ENCODE measurements around the gene SPOCK2. TPM values are rescaled to one million over a fixed set of nuclear protein-coding genes. Genes with fewer than 3 reads are reported as not detected.

Gene SPOCK2
- polyA plus RNA-seq, 1 of the 3 experiments (the other 2 are of a cell fraction), result 0.18 TPM

- Histone ChIP-seq H3K9me2 (no peaks in the 10 kb centered on the region), H3F3A (replicated peaks; ENCODE audit: insufficient read depth) (no peaks in the 10 kb centered on the region), H4K20me1 (ENCODE audit: insufficient read depth) (no peaks in the 10 kb centered on the region), H3K27ac (ENCODE audit: low read depth in 2 of 2, low read length in 1 of 2) (no peak overlapping the region), H3K27me3 (ENCODE audit: insufficient read depth) (no peaks in the 10 kb centered on the region), H3K36me3 (replicated peaks in 1 of 2; ENCODE audit: control insufficient read depth in 1 of 2, insufficient read depth in 2 of 2, low read length in 1 of 2) (no peaks in the 10 kb centered on the region), H3K9ac (no peak overlapping the region), H3K9me3 (no peaks in the 10 kb centered on the region), H3K79me2 (ENCODE audit: insufficient read depth) (no peaks in the 10 kb centered on the region), H2AFZ (ENCODE audit: low read depth) (no peak overlapping the region), H3K4me3 (ENCODE audit: low read depth in 2 of 2, low read length in 1 of 2) (no peak overlapping the region), H3K4me2 (no peak overlapping the region), H3K4me1 (ENCODE audit: control insufficient read depth in 1 of 2, insufficient read depth in 2 of 2, low read depth in 1 of 2, low read length in 1 of 2) (peaks cover 0 to 11% of the 10 kb centered on the region in 2 experiments; a peak in 1 of 4 replicates)
- DNase-seq, result no peak
- ChIA-PET CTCF (interaction anchor here (0.7 kb wide), 1 partner anchor 33 kb away, joined by 3 read pairs; no protein-coding TSS in a partner anchor), POLR2A (no interaction called here)
- WGBS (ENCODE audit: low lambda C conversion rate), result 93% methylated on average over 6 of the region's 9 CpGs
- TF ChIP-seq SMC3 (IDR thresholded peaks at IDR 0.05; ENCODE audit: low read depth, low read length), result no peak
- TF ChIP-seq REST (IDR thresholded peaks at IDR 0.05; ENCODE audit: low read depth, low read length), result no peak
- no peak for TF ChIP-seq EZH2phosphoT487 (IDR thresholded peaks at IDR 0.05; ENCODE audit: borderline replicate concordance, low read depth)
- no peak for TF ChIP-seq SIN3A (IDR thresholded peaks at IDR 0.05; ENCODE audit: borderline replicate concordance, low read depth, low read length)
- TF ChIP-seq POLR2AphosphoS5 (IDR thresholded peaks at IDR 0.05; ENCODE audit: low read depth, low read length), result no peak
- no peak for TF ChIP-seq MXI1 (IDR thresholded peaks at IDR 0.05; ENCODE audit: low read depth, low read length)
These were observed 7.1 kb downstream of the SPOCK2 start for GRCh38 chr10:72081210-72081609.

- ChIA-PET CTCF (interaction anchor here (1.2 to 1.9 kb wide), 3 partner anchors 10 to 184 kb away, joined by 3 to 8 read pairs (median 7); no protein-coding TSS in a partner anchor), POLR2A (interaction anchor here (0.6 kb wide), 1 partner anchor 184 kb away, joined by 4 read pairs; no protein-coding TSS in a partner anchor)
- Histone ChIP-seq H3K27ac (ENCODE audit: low read depth in 2 of 2, low read length in 1 of 2) (no peak overlapping the region), H3K9me3 (no peaks in the 10 kb centered on the region), H3F3A (replicated peaks; ENCODE audit: insufficient read depth) (no peaks in the 10 kb centered on the region), H3K27me3 (ENCODE audit: insufficient read depth) (no peaks in the 10 kb centered on the region), H4K20me1 (ENCODE audit: insufficient read depth) (no peaks in the 10 kb centered on the region), H3K4me1 (ENCODE audit: control insufficient read depth in 1 of 2, insufficient read depth in 2 of 2, low read depth in 1 of 2, low read length in 1 of 2) (peaks cover 0 to 11% of the 10 kb centered on the region in 2 experiments; a peak in 1 of 4 replicates), H3K4me2 (no peak overlapping the region), H3K79me2 (ENCODE audit: insufficient read depth) (no peaks in the 10 kb centered on the region), H2AFZ (ENCODE audit: low read depth) (no peak overlapping the region), H3K4me3 (ENCODE audit: low read depth in 2 of 2, low read length in 1 of 2) (no peak overlapping the region), H3K36me3 (replicated peaks in 1 of 2; ENCODE audit: control insufficient read depth in 1 of 2, insufficient read depth in 2 of 2, low read length in 1 of 2) (no peaks in the 10 kb centered on the region), H3K9me2 (no peaks in the 10 kb centered on the region), H3K9ac (no peak overlapping the region)
- no peak for DNase-seq
- WGBS (ENCODE audit: low lambda C conversion rate), result 90% methylated on average over 7 of the region's 14 CpGs
- TF ChIP-seq POLR2AphosphoS5 (IDR thresholded peaks at IDR 0.05; ENCODE audit: low read depth, low read length) (no peak), ZBTB33 (IDR thresholded peaks at IDR 0.05; ENCODE audit: borderline replicate concordance, low read depth) (no peak), JUND (IDR thresholded peaks at IDR 0.05) (no peak), CHD2 (IDR thresholded peaks at IDR 0.05; ENCODE audit: low read length, partially characterized antibody) (no peak), MEF2A (IDR thresholded peaks at IDR 0.05; ENCODE audit: borderline replicate concordance, low read depth) (no peak), GATA2 (CRISPR knock-in tag; IDR thresholded peaks at IDR 0.05) (no peak), NFIC (IDR thresholded peaks at IDR 0.05; ENCODE audit: borderline replicate concordance) (no peak), RAD21 (IDR thresholded peaks at IDR 0.05; ENCODE audit: low read length) (no peak), NRF1 (IDR thresholded peaks at IDR 0.05; ENCODE audit: low read depth, low read length) (no peak), SMC3 (IDR thresholded peaks at IDR 0.05; ENCODE audit: low read depth, low read length) (no peak), FOXM1 (IDR thresholded peaks at IDR 0.05; ENCODE audit: low read depth) (no peak), TAF1 (IDR thresholded peaks at IDR 0.05; ENCODE audit: borderline replicate concordance, low read depth, low read length) (no peak), MXI1 (IDR thresholded peaks at IDR 0.05; ENCODE audit: low read depth, low read length) (no peak), MAX (IDR thresholded peaks at IDR 0.05; ENCODE audit: low read depth) (no peak), YY1 (IDR thresholded peaks at IDR 0.05; ENCODE audit: low read depth) (no peak)
These were observed 8.0 kb downstream of the SPOCK2 start for GRCh38 chr10:72080042-72080975.
